Raji (cell line): ENCODE data around the gene MIEF1.

Source experiments
- POLR2A ChIP-seq: IDR thresholded peaks from 2 replicates; pipeline ENCODE4 v1.6.1; 2011; ENCODE audit warnings: low read depth, low read length, control low read depth; ENCODE audit not compliant: insufficient read depth

The MIEF1 gene

DNA sequence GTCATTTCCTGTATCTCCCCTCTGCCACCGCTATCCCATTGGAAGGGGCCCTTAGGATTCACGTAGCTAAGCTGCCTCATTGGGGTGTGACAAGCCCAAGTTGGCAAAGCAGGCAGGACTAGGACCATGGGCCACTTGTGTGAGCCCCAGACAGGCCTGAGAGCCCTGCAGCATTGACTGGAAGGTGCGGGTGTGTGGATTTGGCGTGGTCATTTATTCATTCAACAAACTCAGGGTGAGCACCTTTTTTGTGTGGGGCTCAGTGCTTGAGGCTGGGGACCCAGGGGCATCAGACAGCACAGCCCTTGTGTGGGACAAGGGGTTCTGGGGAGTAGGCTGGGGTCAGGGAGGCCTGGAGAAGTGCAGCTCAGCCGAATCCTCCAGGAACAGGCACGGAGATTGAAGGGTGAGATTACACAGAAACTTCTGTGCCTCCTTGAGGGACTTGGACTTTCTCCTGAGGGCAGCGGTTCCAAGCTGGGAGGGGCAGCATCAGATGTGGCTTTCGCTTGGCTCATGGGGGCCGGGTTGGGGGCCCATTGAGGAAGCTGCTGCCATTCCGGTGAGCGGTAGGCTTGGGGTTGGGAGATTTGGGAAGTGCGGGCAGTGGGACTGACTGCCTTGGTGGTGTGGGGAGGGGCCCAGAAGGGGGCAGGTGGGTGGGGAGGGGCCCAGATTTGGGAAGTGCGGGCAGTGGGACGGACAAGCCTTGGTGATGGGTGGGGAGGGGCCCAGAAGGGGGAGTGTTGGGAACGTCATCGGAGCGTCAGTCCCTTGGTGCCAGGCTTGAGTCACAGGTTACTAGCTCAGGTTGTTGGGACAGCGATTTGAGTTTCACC is 33.4 kb upstream of the MIEF1 start:
- TF ChIP-seq POLR2A: no peak

DNA sequence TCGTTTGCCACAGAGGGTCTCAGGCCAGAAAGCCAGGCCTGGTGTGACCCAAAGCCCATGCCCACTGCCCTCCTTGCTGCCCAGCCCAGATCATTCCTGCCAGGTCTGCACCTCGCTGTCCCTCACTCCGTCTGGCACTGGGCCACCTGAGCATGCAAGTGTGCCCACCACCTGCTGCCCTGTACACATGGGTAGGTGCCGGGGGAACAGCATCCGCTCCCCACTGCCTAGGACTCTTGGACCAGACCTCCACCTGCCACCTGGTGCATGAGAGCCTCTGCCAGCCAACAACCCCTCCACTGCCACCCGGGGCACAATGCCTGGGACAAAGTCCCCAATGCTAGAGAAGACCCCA is 32.8 kb upstream of the MIEF1 start:
- TF ChIP-seq POLR2A: no peak

DNA sequence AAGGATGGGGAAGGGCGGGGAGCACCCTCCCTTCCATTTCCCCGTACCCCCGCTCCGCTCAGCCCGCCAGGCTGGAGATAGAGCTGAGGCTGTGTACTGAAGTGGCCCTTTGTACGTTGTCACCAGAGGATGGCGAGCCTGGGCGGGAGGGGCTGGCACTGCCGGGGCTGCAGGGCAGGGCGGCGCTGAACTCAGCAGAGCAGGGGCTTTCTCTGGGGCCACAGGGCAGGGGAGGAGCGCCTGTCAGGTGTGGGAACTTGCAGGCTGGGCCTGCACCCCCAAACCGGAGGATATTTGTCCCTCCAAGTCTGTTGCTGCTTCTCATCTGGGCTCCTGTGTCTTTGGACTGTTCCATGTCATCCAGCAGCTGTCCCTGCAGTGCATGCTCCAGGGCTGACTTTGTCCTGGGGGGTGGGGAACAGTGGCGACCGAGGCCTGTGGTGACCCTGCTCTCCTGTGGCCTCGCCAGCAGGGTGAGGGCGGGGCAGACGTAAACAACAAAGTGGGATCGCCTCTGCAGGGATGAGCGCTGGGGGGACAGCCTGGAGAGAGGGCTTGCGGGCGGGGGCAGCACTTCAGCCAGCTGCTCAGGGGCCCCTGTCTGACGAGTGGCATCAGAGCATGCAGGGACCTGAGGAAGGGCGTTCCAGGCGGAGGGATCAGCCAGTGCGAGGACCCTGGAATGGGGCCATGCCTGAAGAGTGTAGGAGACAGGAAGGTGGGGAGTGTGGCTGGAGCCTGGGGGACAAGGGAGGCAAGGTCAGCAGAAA is 32.2 kb upstream of the MIEF1 start:
- no peak for TF ChIP-seq POLR2A

DNA sequence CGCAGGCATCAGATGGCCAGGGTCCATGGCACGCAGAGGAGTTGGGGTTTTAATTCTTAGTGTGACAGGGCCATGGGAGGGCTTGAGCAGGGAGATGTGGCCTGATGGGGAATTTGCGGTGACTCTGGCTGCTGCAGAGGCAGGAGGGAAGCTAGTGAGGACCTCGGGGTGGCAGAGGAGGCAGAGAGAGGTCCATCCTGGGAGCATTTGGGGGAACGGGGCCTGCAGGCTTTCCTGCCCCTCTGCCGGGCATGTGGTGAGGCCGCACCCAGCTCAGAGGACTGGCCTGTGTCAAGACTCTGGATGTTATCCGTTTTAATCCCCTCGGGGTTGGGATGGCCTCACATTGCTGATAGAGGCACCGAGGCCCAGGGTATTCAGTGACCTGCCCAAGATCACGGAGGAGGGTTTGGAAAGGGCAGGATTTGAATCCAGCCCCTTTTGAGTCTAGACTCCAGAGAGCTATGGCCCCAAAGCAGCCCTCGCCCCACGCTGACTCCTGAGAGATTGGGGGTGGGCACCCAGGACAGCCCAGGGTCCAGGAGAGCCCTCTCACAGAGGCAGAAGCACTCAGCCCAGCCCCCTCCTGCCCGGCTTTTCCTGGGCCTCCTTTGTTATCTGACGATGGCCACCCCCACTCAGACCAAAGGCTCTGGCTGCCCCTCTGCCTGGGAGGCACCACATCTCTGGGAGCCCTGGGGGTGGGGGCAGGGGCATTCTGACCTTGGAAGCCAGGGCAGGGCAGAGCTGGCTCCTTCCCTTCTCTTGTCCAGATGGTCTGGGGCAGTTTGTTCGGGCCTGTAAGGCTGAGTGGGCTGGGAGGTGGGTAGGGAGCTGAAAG is 31.4 kb upstream of the MIEF1 start:
- no peak for TF ChIP-seq POLR2A

DNA sequence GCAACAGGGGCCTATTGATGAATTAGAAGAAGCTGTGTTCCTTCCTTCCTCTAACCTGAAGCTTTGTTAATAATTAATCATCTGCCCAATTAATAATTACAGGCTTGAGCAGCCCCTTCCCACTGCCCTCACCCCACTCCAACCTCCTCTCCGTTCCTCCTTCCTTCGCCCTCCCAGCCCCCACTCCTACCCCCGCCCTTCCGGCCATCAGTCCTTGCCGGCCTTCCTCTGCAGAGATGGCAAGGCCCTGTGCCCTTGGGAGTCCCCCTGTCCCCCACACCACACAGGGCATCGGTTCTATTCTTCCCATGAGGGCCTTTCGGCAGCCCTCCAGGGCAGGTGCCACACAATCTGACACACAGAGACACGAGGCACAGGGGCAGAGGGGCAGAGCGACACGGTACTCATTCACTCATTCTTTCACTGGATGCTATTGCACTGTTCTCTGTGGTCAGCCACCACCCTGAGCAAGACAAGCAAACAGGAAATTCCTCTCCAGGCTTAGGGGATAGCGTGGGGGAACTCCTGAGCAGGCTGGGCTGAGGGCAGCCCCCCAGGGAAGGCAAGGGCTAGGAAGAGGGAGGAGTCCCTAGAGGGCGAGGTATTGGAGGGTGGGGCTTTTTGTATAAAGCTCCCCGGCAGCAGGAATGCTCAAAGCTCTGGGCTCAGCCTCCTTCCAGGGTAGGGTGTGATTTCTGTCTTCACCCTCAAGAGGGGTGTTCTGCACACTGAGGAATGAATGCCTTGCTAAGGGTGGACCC is 30.5 kb upstream of the MIEF1 start:
- TF ChIP-seq POLR2A: no peak; the same call in 1 of the 2 replicates

DNA sequence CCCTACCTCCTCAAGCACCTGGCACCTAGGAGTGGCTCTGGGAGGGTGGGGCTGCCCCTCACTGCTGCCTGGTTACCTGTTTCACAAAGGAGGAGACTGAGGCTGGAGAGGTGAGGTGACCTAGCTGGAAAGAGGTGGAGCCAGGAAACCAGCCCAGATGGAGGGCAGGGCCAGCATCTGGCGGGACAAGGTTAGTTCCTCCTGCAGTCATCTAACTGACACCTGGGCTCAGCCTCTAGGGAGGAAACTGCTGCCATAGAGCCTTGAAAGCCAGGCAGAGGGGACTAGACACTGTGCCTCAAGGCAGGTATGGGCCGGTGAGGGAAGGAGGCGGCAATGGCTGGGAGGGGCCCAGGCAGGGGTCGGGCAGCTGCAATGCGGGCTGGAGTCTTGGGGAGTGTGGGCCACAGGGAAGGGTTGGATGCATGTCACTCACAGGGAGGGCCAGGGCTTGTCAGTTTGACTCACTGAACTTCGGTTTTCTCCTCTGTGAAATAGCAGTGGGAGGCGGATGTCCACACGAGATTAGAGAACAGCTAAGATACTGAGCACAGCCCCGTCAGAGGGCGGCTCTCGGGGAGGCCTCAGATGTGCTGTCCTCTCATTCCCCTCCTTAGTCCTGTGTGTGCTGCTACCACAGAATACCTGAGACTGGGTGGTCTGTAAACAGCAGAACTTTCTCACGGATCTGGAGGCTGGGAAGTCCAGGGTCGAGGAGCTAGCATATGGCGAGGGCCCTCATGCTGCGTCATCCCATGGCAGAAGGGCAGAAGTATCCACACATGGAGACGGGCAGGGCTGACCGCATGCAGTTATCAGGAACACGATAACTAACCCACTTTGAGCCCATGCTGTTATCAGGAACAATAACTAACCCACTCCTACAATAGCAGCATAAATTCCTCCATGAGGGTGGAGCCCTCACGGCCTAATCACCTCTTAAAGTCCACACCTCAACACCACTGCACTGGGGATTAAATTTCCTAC is 29.2 kb upstream of the MIEF1 start:
- peak; percentile 37; the same call in 1 of the 2 replicates for TF ChIP-seq POLR2A

GRCh38 chr22:39473851-39474250 is 28.2 kb upstream of the MIEF1 start:
- no peak for TF ChIP-seq POLR2A

- no peak for TF ChIP-seq POLR2A
Observed at GRCh38 chr22:39474351-39475111, 27.6 kb upstream of the MIEF1 start.

DNA sequence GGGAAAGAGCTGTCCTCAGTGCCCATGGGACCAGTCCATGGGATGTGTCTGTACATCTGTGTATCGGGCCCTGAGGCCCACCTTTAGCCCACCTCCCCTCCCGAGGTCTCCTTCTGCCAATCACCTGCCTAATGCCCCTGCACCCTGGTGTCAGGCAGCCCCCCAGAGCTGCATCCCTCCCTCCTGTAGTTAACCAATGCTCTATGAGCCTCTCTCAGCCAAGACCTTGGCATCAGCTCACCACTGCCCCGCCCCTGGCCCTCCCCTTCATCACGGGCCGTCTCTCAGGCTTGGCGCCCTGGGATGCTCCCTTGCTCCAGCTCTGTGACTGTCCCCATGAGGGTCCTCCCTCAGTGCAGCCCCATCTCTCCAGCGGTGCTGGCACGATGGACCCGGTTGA is 26.8 kb upstream of the MIEF1 start:
- TF ChIP-seq POLR2A: no peak

- no peak for TF ChIP-seq POLR2A
Observed at GRCh38 chr22:39475902-39476301, 26.2 kb upstream of the MIEF1 start.

GRCh38 chr22:39476664-39477063 is 25.4 kb upstream of the MIEF1 start:
- no peak for TF ChIP-seq POLR2A

DNA sequence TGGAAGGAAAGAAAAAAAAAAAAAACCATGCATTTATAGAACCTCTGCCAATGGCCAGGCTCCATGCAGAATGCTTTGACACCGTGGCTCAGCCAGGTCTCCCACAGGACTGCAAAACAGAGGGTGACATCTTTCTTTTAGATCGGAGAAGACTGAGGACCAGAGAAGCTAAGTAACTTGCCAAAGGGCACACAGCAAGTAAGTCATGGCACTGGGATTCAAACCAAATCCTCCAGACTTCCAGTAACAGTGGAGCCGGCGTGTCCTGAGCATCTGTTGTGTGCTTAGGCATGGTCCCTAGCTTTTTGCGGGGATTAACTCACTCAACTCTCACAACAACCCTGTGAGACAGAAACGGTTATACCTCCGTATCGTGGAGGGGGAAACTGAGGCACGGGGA is 24.5 kb upstream of the MIEF1 start:
- no peak for TF ChIP-seq POLR2A

GRCh38 chr22:39478441-39478850 is 23.6 kb upstream of the MIEF1 start:
- TF ChIP-seq POLR2A: no peak
